ENCODE measurements around the gene SPG11. TPM values are rescaled to one million over a fixed set of nuclear protein-coding genes. Genes with fewer than 3 reads are reported as not detected.
"Not testable (repeated sequence)": the region's sequence is repeated elsewhere in the genome, so short reads cannot be mapped to it uniquely, and the experiment has no call there.

Gene SPG11
- total RNA-seq, 2 donors from 2014 or later, result 90.9 to 99.3 TPM

GRCh38 chr15:44656913-44657312 lies 6.5 kb downstream of the SPG11 start:
- Mint-ChIP-seq H3K36me3 (peaks cover 12 to 29% of the 10 kb centered on the region in 2 donors), H3K9me3 (no peaks in the 10 kb centered on the region), H3K27ac (peak overlapping the region in 1 of 2 donors; percentile 43)
- no peak for ATAC-seq
- DNase-seq (ENCODE audit: low spot score in 2 of 2), result no peak

- ATAC-seq (no peak), DNase-seq (ENCODE audit: low spot score in 2 of 2) (no peak)
- Mint-ChIP-seq H3K9me3 (no peaks in the 10 kb centered on the region), H3K27ac (peak overlapping the region in 1 of 2 donors; percentile 43), H3K36me3 (peaks cover 17 to 35% of the 10 kb centered on the region in 2 donors)
These were observed 7.2 kb downstream of the SPG11 start for GRCh38 chr15:44656298-44656697.

DNA sequence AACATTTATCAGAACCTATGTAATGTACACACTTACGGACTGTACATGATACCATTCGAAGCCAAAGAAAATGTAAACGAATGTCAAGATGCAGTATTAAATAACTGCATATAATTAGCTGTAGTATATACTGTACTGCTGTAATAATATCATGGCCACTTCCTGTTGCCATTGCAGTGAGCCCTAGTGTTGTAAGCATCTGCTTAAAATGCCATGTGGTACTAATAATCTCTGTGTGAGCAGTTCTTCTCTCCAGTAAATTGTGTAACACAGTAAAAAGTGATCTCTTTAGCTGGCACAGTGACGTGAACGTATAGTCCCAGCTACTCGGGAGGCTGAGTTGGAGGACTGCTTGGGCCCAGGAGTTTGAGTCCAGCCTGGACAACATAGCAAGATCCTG lies 8.6 kb downstream of the SPG11 start:
- ATAC-seq (no peak), DNase-seq (ENCODE audit: low spot score in 2 of 2) (no peak)
- Mint-ChIP-seq H3K36me3 (peaks cover 17 to 44% of the 10 kb centered on the region in 2 donors), H3K9me3 (no peaks in the 10 kb centered on the region), H3K27ac (no peak overlapping the region)

DNA sequence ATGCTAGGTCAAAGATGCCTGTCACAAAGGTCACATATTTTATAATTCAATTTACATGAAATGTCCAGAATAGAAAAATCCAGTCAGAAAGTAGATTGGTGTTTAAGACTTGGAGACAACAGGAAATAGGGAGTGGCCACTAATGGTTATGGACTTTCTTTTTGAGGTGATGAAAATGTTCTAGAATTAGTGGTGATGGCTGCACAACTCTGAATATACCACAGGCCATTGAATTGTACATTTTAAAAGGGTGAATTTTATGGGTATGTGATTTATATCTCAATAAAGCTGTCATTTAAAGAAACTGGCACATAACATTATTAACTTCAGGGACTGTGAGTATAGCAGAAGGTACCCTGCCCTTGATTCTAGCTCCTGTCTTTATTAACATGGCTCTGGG lies 15.8 kb downstream of the SPG11 start:
- no peak overlapping the region for H3K27ac Mint-ChIP-seq
- peaks cover 7 to 14% of the 10 kb centered on the region in 2 donors for H3K9me3 Mint-ChIP-seq
- peaks cover 38 to 56% of the 10 kb centered on the region in 2 donors for H3K36me3 Mint-ChIP-seq
- DNase-seq (ENCODE audit: low spot score in 2 of 2) (no peak), ATAC-seq (no peak)

GRCh38 chr15:44647036-44647435 lies 16.4 kb downstream of the SPG11 start:
- Mint-ChIP-seq H3K9me3 (peaks cover 7 to 14% of the 10 kb centered on the region in 2 donors), H3K36me3 (peaks cover 38 to 56% of the 10 kb centered on the region in 2 donors), H3K27ac (no peak overlapping the region)
- DNase-seq (ENCODE audit: low spot score in 2 of 2) (no peak), ATAC-seq (peak in 1 of 2 donors; percentile 59)

DNA sequence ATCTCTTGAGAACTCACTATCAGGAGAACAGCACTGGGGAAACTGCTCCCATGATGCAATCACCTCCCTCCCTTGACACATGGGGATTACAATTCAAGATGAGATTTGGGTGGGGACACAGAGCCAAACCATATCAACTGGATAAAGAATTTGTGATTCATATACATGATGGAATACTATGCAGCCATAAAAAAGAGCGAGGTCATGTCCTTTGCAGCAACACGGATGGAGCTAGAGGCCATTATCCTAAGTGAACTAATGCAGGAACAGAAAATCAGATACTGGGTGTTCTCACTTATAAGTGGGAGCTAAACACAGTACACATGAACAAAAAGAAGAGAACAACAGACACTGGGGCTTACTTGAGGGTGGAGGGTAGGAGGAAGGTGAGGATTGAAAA lies 17.0 kb downstream of the SPG11 start:
- peak overlapping the region; percentile 64 to 73 for H3K27ac Mint-ChIP-seq
- no peak for ATAC-seq

DNA sequence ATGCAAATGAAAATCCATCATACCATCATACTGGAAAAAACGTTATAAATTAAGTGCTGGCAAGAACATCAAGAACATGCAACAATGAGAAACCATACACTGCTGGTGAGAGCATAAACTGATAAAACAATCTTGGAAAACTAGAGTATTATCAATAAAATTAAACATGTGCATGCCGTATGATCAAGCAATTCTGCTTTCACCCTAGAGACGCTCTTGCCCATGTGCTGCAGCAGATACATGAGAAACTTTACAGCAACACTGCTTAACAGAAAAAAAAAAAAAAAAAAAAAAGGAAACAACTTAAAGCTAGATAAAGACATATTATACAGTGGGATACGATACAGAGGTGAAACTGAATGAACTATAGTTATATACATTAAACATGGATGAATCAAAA lies 21.8 kb downstream of the SPG11 start:
- Mint-ChIP-seq H3K36me3 (peaks cover 26 to 45% of the 10 kb centered on the region in 2 donors), H3K9me3 (peaks cover 7 to 13% of the 10 kb centered on the region in 2 donors), H3K27ac (no peak overlapping the region)
- ATAC-seq (no peak), DNase-seq (ENCODE audit: low spot score in 2 of 2) (no peak)

More for the DNA sequence above, 17.0 kb downstream of the SPG11 start:
- peaks cover 7 to 14% of the 10 kb centered on the region in 2 donors for H3K9me3 Mint-ChIP-seq
- peaks cover 34 to 56% of the 10 kb centered on the region in 2 donors for H3K36me3 Mint-ChIP-seq
- DNase-seq (ENCODE audit: low spot score in 2 of 2), result no peak

DNA sequence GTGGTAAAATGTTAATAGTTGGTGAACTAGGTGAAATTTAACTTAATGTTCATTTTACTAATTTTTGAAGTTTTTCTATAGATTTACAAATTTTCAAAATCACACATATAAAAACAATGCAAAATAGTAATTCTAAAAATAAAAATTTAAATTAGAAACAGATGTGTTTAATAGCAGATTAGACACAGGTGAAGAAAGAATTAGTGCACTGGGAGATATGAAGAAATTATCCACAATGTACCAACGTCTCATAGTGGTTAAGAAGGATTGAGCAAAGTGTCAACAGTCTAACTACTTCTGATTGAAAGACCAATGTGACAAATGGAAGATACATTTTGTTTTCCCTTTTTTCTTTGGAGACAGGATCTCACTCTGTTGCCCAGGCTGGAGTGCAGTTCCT lies 26.5 kb downstream of the SPG11 start:
- Mint-ChIP-seq H3K27ac (no peak overlapping the region), H3K36me3 (peaks cover 9 to 45% of the 10 kb centered on the region in 2 donors), H3K9me3 (no peaks in the 10 kb centered on the region)
- no peak for ATAC-seq
- DNase-seq (ENCODE audit: low spot score in 2 of 2), result no peak

DNA sequence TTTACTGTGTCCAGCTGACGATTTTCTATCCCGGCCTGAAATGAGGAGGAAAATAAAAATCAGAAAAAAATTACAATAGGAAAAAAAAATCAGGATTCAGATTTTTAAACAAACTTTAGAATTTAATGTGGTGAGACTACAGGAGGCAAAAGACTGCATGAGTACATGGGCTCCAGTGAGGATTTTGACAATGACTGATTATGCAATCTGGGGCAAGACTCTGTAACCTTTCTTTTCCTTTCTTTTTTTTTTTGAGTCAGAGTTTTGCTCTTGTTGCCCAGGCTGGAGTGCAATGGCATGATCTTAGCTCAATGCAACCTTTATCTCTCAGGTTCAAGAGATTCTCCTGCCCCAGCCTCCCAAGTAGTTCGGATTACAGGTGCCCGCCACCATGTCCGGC lies 29.9 kb downstream of the SPG11 start:
- Mint-ChIP-seq H3K36me3 (peaks cover 9 to 50% of the 10 kb centered on the region in 2 donors), H3K27ac (peak overlapping the region; percentile 84 to 98), H3K9me3 (no peaks in the 10 kb centered on the region)
- ATAC-seq (peak; percentile 73 to 87), DNase-seq (ENCODE audit: low spot score in 2 of 2) (peak in 1 of 2 donors; percentile 8)

DNA sequence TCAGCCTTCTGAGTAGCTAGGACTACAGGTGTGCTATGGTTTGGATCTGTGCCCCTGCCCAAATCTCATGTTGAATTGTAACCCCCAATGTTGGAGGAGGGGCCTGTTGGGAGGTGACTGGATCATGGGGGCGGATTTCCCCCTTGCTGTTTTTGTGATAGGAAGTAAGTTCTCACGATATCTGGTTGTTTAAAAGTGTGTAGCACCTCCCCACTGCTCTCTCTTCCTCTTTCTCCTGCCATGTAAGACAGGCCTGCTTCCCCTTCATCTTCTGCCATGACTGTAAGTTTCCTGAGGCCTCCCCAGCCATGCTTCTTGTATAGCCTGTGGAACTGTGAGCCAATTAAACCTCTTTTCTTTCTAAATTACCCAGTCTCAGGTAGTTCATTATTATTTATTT lies 38.2 kb downstream of the SPG11 start:
- ATAC-seq; DNase-seq (ENCODE audit: low spot score in 2 of 2); H3K9me3 Mint-ChIP-seq: not testable (repeated sequence)
- peak overlapping the region in 1 of 2 donors; percentile 3 for H3K27ac Mint-ChIP-seq
- H3K36me3 Mint-ChIP-seq, result peaks cover 8 to 18% of the 10 kb centered on the region in 2 donors

DNA sequence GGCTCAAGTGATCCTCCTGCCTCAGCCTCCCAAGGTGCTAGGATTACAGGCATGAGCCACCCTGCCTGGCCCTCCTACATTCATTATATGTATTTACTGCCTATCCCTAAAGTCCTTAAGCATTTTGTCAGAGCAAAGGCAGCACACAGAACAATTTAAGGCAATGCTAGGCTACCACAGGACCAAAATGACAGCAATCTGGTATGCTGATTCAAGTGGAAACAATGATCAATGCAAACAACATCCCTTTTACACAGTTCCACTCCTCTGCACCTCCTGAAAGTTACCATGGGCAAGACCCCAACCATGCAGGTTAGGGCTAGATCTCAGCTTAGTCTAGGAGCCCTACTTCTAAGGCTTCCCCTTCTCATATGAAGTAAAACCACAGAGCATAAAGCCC lies 40.3 kb downstream of the SPG11 start:
- Mint-ChIP-seq H3K9me3 (no peaks in the 10 kb centered on the region), H3K27ac (peak overlapping the region in 1 of 2 donors; percentile 2), H3K36me3 (peaks cover 8 to 12% of the 10 kb centered on the region in 2 donors)
- DNase-seq (ENCODE audit: low spot score in 2 of 2), result no peak
- ATAC-seq, result peak; percentile 16 to 74

DNA sequence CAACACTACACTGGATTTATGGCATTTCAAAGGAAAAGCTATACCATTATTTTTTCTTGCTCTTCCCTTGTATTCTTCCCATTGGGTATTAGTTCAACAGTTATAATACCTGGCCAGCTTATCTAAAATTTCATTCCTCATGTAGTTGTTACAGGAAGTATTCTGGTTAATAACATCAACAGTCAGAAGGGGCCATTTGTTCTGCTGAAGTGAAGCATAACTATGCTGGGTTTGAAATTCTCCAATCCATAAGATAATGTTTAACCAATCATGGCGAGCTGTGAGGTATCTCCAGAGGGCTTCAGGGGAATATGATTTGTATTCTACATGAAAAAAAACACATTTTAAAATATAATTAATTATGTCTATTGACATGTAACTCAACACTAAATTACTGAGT lies 43.4 kb downstream of the SPG11 start:
- peaks cover 0 to 19% of the 10 kb centered on the region in 2 donors for H3K36me3 Mint-ChIP-seq
- no peak overlapping the region for H3K27ac Mint-ChIP-seq
- H3K9me3 Mint-ChIP-seq, result no peaks in the 10 kb centered on the region
- no peak for DNase-seq (ENCODE audit: low spot score in 2 of 2)
- no peak for ATAC-seq

- peaks cover 0 to 35% of the 10 kb centered on the region in 2 donors for H3K36me3 Mint-ChIP-seq
- DNase-seq (ENCODE audit: low spot score in 2 of 2) (no peak), ATAC-seq (no peak)
- H3K27ac Mint-ChIP-seq, result peak overlapping the region in 1 of 2 donors; percentile 9
- H3K9me3 Mint-ChIP-seq, result no peaks in the 10 kb centered on the region
These were observed 46.5 kb downstream of the SPG11 start for GRCh38 chr15:44616974-44617373.

GRCh38 chr15:44606740-44607139 lies 56.7 kb downstream of the SPG11 start:
- DNase-seq (ENCODE audit: low spot score in 2 of 2) (no peak), ATAC-seq (no peak)
- H3K9me3 Mint-ChIP-seq, result no peaks in the 10 kb centered on the region
- peak overlapping the region in 1 of 2 donors; percentile 13 for H3K27ac Mint-ChIP-seq
- peaks cover 9 to 32% of the 10 kb centered on the region in 2 donors for H3K36me3 Mint-ChIP-seq

DNA sequence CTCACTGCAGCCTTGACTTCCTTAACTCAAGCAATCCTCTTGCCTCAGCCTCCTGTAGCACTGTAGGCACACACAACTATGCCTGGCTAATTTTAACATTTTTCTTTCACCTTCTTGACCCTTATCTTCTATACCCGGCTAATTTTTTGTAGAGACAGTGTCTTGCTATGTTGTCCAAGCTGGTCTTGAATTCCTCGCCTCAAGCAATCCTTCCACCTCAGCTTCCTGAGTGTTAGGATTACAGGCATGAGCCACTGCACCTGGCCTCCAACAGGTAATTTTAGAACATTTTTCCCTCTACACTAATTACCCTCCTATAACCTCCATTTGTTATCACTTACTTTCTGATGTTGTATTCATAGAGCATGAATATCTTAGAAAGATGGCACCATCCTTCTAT lies 60.3 kb downstream of the SPG11 start:
- Mint-ChIP-seq H3K9me3 (no peaks in the 10 kb centered on the region), H3K27ac (peak overlapping the region; percentile 40 to 41), H3K36me3 (peaks cover 9 to 35% of the 10 kb centered on the region in 2 donors)
- DNase-seq (ENCODE audit: low spot score in 2 of 2), result no peak
- ATAC-seq, result no peak

DNA sequence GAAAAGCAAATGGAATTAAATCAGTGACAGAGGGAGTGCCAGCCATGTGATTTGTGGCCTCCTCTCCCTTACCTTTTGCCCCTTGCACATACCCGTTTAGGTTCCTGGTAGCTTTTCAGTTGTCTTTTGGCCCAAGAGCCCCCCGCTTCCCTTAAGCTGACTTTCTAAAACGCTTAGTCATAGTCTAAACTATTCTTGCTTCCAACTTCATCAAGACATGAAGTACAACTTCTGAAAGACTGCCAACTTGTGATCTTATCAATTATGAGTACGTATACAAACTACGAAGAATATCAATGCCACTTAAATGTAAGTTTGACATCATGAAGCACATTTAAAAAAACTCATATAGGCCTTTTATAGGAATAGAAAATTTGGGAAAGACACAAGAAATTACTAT lies 64.6 kb downstream of the SPG11 start:
- H3K27ac Mint-ChIP-seq, result peak overlapping the region in 1 of 2 donors; percentile 33
- H3K9me3 Mint-ChIP-seq, result no peaks in the 10 kb centered on the region
- no peak for DNase-seq (ENCODE audit: low spot score in 2 of 2)
- peaks cover 19 to 27% of the 10 kb centered on the region in 2 donors for H3K36me3 Mint-ChIP-seq
- no peak for ATAC-seq

GRCh38 chr15:44598066-44598465 lies 65.4 kb downstream of the SPG11 start:
- Mint-ChIP-seq H3K36me3 (peaks cover 16 to 21% of the 10 kb centered on the region in 2 donors), H3K27ac (no peak overlapping the region), H3K9me3 (no peaks in the 10 kb centered on the region)
- DNase-seq (ENCODE audit: low spot score in 2 of 2), result no peak
- no peak for ATAC-seq

DNA sequence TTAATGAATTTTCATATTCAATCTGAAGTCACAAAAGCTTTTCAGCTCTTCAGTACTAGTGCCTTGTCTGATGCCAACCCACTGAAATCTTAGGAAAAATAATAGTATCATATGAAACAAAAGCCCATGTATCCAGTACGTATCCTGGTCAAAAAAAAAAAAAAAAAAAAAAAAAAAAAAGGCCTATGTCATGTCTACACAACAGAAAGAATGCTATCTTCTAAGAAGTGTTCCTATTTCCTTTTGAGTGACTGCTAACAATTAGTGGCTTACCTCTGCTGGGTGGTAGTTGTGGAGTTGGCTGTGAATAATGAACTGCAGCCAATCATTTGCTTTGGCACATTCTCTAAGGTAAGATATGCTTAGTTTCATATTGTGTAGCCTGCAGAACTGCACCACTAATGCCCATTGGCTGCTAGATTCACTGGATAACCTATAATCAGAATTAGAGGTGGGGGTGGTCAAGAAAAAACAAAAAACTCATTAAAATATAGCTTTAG lies 66.9 kb downstream of the SPG11 start:
- DNase-seq (ENCODE audit: low spot score in 2 of 2) (no peak), ATAC-seq (peak; percentile 14 to 37)
- H3K9me3 Mint-ChIP-seq, result no peaks in the 10 kb centered on the region
- peak overlapping the region in 1 of 2 donors; percentile 24 for H3K27ac Mint-ChIP-seq
- H3K36me3 Mint-ChIP-seq, result peaks cover 6 to 10% of the 10 kb centered on the region in 2 donors
